ENCODE data around the gene FHOD1.

FHOD1 gene

DNA sequence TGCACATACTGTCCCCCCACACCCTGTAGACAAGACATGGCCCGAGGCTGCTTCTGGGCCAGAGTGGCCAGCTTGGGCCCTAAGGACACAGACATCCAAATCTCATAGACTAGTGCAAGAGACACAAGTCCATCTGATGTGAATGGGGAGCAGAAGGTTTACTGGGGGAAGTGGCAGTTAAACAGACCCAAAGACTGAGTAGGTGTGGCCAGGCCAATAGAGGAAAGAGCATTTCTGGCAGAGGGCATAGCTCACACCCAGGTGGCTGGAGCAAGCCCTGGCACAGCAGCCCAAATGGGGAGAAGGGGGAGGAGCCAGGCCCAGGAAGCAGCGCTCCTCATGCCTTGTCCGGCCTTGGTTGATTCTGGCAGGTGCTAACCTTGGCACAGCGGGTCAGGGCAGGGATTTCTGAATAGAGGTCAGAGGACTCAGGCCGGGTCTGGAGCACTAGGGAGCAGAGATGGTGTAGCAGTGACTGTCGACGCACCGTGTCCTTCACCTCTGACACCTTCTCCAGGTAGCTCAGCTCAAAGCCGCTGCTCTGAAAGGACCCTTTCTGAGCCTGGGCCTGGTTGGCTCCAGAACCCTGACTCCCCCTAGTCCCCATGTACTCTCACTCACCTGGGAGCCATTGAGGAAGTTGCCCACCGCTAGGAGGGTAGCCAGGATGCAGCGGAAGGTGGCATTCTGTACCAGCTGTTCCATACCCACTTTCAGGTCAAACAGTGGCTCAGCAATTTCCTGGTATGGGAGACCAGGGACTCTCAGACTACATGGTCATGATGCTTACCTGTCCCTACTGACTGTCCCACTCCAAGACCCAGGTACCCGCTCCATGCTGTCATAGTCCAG is 16.2 kb downstream of the FHOD1 start:
- TF ChIP-seq, protein P1, sequence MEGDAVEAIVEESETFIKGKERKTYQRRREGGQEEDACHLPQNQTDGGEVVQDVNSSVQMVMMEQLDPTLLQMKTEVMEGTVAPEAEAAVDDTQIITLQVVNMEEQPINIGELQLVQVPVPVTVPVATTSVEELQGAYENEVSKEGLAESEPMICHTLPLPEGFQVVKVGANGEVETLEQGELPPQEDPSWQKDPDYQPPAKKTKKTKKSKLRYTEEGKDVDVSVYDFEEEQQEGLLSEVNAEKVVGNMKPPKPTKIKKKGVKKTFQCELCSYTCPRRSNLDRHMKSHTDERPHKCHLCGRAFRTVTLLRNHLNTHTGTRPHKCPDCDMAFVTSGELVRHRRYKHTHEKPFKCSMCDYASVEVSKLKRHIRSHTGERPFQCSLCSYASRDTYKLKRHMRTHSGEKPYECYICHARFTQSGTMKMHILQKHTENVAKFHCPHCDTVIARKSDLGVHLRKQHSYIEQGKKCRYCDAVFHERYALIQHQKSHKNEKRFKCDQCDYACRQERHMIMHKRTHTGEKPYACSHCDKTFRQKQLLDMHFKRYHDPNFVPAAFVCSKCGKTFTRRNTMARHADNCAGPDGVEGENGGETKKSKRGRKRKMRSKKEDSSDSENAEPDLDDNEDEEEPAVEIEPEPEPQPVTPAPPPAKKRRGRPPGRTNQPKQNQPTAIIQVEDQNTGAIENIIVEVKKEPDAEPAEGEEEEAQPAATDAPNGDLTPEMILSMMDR (IDR thresholded peaks at IDR 0.05; ENCODE audit: insufficient read depth, missing control alignments): no peak
- FAIRE-seq (no peak), DNase-seq (ENCODE audit: insufficient read length, low spot score) (no peak)

DNA sequence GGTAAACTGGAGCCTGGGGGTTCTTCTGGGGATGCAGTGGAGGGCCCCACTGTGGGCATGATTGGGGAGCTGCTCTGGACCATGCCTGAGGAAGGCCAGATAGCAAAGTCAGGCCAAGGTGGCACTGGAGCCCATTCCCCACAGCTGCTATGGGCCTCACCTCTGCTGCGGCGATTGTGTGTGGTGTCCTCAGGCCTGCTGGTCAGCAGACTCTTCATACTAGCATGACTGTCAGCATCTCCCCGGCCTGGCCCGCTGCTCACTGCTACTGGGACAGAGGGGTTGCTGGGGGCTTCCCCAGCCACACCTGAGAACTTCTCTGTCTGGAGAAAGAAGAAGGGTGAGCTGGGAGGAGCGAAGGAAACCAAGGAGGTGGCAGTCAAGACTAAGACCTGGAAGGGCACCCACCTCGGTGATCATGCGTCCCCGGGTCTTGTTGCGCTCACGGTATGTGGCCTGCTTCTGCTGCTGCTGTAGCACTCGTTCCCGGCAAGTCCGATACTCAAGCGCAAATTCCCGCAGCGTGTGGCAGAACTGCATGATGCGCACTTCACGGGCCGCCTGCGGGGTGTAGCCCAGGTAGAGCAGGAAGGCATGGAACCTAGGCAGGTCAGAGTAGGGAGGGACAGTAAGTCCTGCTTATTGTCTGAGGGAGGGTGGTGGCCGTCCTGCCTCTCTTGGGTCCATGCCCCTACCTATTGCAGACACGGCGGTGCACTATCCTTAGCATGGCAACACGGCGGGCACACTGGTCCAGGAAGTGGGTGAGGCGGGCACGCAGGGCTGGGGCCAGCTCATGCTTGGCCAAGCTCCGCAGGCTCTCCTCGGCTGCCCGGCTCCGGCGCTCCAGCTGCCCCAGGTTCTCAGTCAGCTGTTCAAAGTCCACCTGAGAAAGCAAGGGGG is 17.1 kb downstream of the FHOD1 start:
- FAIRE-seq (no peak), DNase-seq (ENCODE audit: insufficient read length, low spot score) (no peak)
- TF ChIP-seq, protein P1 (IDR thresholded peaks at IDR 0.05; ENCODE audit: insufficient read depth, missing control alignments): no peak

DNA sequence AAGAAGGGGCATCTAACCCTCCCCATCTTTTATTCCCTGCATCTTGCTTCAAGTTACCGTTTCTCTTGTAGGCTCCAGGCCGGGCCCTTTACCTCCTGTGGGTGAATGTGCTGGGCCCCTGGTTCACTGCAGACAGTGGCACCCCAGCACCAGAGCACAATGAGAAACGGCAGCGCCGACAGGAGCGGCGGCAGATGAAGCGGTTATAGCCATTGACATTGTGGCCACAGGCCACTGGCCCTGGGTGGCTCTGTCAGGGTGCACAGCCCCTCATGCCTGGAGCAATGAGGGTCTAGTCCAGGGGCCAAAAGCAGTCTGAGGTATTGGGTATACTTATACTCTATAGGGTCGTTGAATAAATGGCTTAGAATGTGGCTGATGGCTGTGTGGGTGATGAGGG is 18.4 kb downstream of the FHOD1 start:
- no peak for DNase-seq (ENCODE audit: insufficient read length, low spot score)
- no peak for FAIRE-seq
- TF ChIP-seq, protein P1 (IDR thresholded peaks at IDR 0.05; ENCODE audit: insufficient read depth, missing control alignments): no peak

DNA sequence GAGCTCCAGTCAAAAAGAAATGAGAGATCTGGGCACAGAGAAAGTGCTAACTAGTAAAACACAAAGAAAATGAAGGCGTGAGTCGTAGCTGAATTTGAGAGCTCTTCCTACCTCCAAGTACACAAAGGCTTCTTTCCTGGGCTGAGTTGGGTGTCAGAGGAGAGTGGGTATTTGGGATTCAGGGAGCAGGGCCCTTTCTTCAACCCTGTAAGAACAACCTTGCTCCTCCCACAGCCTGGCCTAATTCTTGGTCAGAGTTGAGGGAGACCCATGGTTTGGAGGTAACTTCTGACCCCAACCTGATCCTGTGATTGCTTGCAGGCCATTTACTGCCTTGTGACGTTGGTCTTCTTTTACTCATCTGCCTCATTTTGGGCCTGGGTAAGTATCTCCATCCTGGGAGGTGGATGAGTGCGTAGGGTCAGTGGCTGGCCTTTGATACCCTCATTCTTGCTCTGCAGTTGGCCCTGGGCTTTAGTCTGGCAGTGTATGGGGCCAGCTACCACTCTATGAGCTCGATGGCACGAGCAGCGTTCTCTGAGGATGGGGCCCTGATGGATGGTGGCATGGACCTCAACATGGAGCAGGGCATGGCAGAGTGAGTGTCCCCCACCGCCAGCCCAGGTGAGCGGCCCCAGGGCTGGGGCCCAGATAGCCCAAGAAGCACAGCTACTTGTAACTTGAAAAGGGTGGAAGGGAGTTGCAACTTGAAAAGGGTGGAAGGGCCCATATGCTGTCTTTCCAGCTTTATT is 19.1 kb downstream of the FHOD1 start:
- TF ChIP-seq, protein P1 (IDR thresholded peaks at IDR 0.05; ENCODE audit: insufficient read depth, missing control alignments): no peak
- DNase-seq (ENCODE audit: insufficient read length, low spot score) (no peak), FAIRE-seq (no peak)

DNA sequence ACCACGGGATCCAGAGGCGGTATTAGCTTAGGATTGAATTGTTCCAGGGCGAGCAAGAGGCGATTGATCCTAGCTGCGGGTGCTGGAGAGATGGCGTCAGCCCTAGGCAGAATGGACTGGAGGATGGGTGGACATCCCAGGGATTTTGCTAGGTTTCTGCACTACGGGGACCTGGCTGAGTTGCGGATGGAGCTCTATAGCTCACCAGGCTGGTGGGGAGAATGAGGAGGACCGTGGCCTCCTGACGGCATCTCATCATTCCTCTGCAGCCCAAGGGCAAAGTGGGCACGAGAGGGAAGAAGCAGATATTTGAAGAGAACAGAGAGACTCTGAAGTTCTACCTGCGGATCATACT is 19.7 kb downstream of the FHOD1 start:
- DNase-seq (ENCODE audit: insufficient read length, low spot score) (no peak), FAIRE-seq (no peak)
- TF ChIP-seq, protein P1 (IDR thresholded peaks at IDR 0.05; ENCODE audit: insufficient read depth, missing control alignments): no peak

DNA sequence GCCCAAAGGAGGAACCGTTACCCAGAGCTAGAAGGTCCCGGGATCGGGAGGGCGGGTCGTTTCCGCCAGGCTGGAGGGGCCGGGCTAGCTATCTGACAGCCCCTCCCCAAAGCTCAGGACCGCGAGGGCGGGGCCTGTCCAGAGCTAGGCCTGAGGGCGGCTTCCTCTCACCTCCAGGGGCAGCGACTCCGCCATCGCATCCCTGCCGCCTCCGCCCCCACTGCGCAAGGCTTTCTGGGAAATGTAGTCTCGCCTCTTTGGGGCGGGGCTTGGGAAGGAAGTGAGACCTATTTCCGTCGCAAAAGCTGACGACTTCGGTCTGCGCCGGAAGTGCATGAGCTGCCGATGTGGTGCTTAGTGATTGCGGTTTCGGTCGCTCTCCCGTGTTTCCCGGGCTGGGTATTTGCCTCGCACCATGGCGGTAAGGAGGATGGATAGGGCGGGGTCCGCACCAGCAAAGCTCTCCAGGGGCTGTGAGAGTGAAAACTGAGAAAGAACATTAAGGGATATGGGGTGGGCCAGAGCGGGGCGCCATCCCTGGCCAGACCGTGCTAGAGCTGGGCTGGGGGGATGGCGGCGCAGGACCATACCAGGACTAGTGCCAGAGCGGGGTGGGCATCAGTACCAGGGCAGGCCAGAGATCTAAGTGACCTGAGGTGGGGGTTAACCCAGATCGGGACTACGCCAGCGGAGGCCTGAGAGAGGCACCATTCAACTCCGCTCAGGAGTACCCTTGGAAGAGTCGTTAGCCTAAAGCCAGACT is 20.3 kb downstream of the FHOD1 start, which contains the start of gene TMEM208:
TMEM208 (plus strand) TSS at position 327 of the 763 bp plus-strand sequence; CDS start at position 416, 89 bp downstream.
- FAIRE-seq: no peak
- TF ChIP-seq, protein P1 (IDR thresholded peaks at IDR 0.05; ENCODE audit: insufficient read depth, missing control alignments): peak; percentile 3
- peak; percentile 75 for DNase-seq (ENCODE audit: insufficient read length, low spot score)

All from D721Med (cell line).